ENCODE results near the gene GPC6.

DNA sequence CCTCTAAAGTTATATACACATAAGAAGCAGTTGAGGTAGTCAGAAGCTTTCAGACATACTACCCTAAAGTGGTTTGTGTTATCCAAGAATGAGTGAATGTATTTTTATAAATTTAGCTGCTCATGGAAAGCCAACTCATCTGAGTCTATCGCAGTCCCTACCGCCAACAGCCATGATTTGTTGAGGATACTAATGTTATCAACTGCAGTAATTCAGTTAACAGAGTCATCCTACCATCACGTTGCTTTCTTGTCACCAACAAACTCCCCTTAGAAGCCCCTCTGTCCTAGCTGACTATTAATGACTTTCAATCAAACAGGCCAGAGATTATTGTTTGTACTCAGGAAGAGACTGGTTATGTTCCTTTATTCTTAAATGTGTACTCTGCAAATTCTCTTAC lies 1083.0 kb downstream of the GPC6 start:
- TF ChIP-seq, protein P1, sequence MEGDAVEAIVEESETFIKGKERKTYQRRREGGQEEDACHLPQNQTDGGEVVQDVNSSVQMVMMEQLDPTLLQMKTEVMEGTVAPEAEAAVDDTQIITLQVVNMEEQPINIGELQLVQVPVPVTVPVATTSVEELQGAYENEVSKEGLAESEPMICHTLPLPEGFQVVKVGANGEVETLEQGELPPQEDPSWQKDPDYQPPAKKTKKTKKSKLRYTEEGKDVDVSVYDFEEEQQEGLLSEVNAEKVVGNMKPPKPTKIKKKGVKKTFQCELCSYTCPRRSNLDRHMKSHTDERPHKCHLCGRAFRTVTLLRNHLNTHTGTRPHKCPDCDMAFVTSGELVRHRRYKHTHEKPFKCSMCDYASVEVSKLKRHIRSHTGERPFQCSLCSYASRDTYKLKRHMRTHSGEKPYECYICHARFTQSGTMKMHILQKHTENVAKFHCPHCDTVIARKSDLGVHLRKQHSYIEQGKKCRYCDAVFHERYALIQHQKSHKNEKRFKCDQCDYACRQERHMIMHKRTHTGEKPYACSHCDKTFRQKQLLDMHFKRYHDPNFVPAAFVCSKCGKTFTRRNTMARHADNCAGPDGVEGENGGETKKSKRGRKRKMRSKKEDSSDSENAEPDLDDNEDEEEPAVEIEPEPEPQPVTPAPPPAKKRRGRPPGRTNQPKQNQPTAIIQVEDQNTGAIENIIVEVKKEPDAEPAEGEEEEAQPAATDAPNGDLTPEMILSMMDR (IDR thresholded peaks at IDR 0.05), result no peak
- no peak for TF ChIP-seq POLR2A (IDR thresholded peaks at IDR 0.05)
- TF ChIP-seq POLR2AphosphoS5 (IDR thresholded peaks at IDR 0.05), result no peak
